Sigmoid colon (tissue), 7 donors: ENCODE results near the gene PRKAG2. TPM values are rescaled to one million over a fixed set of nuclear protein-coding genes. Genes with fewer than 3 reads are reported as not detected.

Experiments used
- DNase-seq: peaks from one replicate; pipeline ENCODE4 v3.0.0-alpha.2; 2019
- H3K27ac ChIP-seq, 4 donors: fragments of 200-600 bp; sonication (generic); one replicate each; pipeline ENCODE4 v1.5.1; 2016 to 2019; ENCODE audit warnings: mild to moderate bottlenecking in 1 of 4
- H3K27me3 ChIP-seq, 3 donors: fragments of 200-600 bp; sonication (generic); one replicate each; pipeline ENCODE4 v1.5.1; 2019; ENCODE audit warnings: mild to moderate bottlenecking in 1 of 3
- H3K36me3 ChIP-seq, 4 donors: fragments of 200-600 bp; sonication (generic); one replicate each; pipeline ENCODE4 v1.5.1; 2016 to 2019
- H3K4me1 ChIP-seq, 4 donors: fragments of 200-600 bp; sonication (generic); one replicate each; pipeline ENCODE4 v1.5.1; 2017 to 2019
- H3K4me3 ChIP-seq, 4 donors: fragments of 200-600 bp; sonication (generic); one replicate each; pipeline ENCODE4 v1.5.1; 2017 to 2019; ENCODE audit warnings: mild to moderate bottlenecking in 2 of 4, moderate library complexity in 1 of 4
- H3K9me3 ChIP-seq, 4 donors: fragments of 200-600 bp in 3 of 4; sonication (generic) in 3 of 4; one replicate each; pipeline versions ENCODE4 v1.5.1 to v1.6.1; 2013 to 2019
- CTCF ChIP-seq, 4 experiments: fragments of 450-650 bp in 3 of 4; fragments of 200-600 bp in 1 of 4; IDR thresholded peaks; one replicate each; pipeline ENCODE4 v1.5.1; 2016 to 2019; ENCODE audit warnings: antibody characterized with exemption in 4 of 4, mild to moderate bottlenecking in 3 of 4, moderate library complexity in 2 of 4
- EP300 ChIP-seq, 4 donors: sonication (generic); formaldehyde crosslinking; IDR thresholded peaks; one replicate each; pipeline ENCODE4 v1.6.1; 2017; ENCODE audit warnings: antibody characterized with exemption in 4 of 4
- POLR2A ChIP-seq, 2 donors: fragments of 450-650 bp; IDR thresholded peaks; one replicate each; pipeline ENCODE4 v1.6.1; 2016; ENCODE audit warnings: antibody characterized with exemption in 2 of 2, mild to moderate bottlenecking in 2 of 2, moderate library complexity in 2 of 2
- POLR2AphosphoS5 ChIP-seq, 4 donors: sonication (generic); formaldehyde crosslinking; IDR thresholded peaks; one replicate each; pipeline ENCODE4 v1.6.1; 2017; ENCODE audit warnings: antibody characterized with exemption in 4 of 4
- WGBS, 2 donors: extraction: QIAGEN DNeasy Blood & Tissue Kit; methylation state at CpG; one replicate each; pipeline ENCODE4 v1.1.7; 2013; 5-methylcytosine and 5-hydroxymethylcytosine counted together
- intact Hi-C: fragments of 100-400 bp; cut with DNase I; formaldehyde crosslinking; loops from one replicate; pipeline ENCODE4 v1.15.1; 2023
- polyA plus RNA-seq, 3 donors: library from polyadenylated mRNA; stranded (reverse); fragments of 200-250 nt; gene quantifications; one replicate each; pipeline ENCODE4 v1.2.3, GENCODE V29; 2013
- total RNA-seq, 4 donors: library from RNA; depleted of rRNA; stranded (reverse); fragments of >200 nt; gene quantifications; one replicate each; pipeline ENCODE4 v1.1.0, GENCODE V29; 2016
- donor health status: healthy with polysubstance abuse.
- donor health status: Bipolar disorder and iron deficiency.
- donor health status: healthy.

Gene PRKAG2
- total and polyA plus RNA-seq, 7 donors: 19.2 to 51.2 (median 37.1) TPM

- DNase-seq: no peak
- Histone ChIP-seq H3K4me3 (no peak overlapping the region), H3K27ac (no peak overlapping the region), H3K36me3 (peaks cover 0 to 11% (median 0%) of the 10 kb centered on the region in 4 donors), H3K4me1 (peaks cover 0 to 22% (median 16%) of the 10 kb centered on the region in 4 donors), H3K9me3 (no peaks in the 10 kb centered on the region), H3K27me3 (no peaks in the 10 kb centered on the region)
- 87 to 93% methylated on average over 19 of the region's 19 CpGs for WGBS, 2 donors
- TF ChIP-seq POLR2AphosphoS5 (IDR thresholded peaks at IDR 0.05): no peak
- no peak for TF ChIP-seq EP300 (IDR thresholded peaks at IDR 0.05)
- TF ChIP-seq CTCF (IDR thresholded peaks at IDR 0.05): no peak
- no peak for TF ChIP-seq POLR2A (IDR thresholded peaks at IDR 0.05)
- intact Hi-C loops: no loop called here
Measured at GRCh38 chr7:151590850-151591771, 285.8 kb downstream of the PRKAG2 start.

GRCh38 chr7:151590071-151590849 lies 286.7 kb downstream of the PRKAG2 start:
- intact Hi-C loops: no loop called here
- Histone ChIP-seq H3K9me3 (no peaks in the 10 kb centered on the region), H3K4me3 (no peak overlapping the region), H3K27ac (no peak overlapping the region), H3K36me3 (peaks cover 0 to 11% (median 0%) of the 10 kb centered on the region in 4 donors), H3K4me1 (peaks cover 0 to 15% (median 9%) of the 10 kb centered on the region in 4 donors), H3K27me3 (no peaks in the 10 kb centered on the region)
- 83 to 94% methylated on average over 13 of the region's 13 CpGs for WGBS, 2 donors
- TF ChIP-seq POLR2AphosphoS5 (IDR thresholded peaks at IDR 0.05): no peak
- no peak for DNase-seq

- 98% methylated on average over 9 of the region's 9 CpGs for WGBS, 2 donors
- H3K9me3 ChIP-seq: no peaks in the 10 kb centered on the region
- H3K4me1 ChIP-seq: peaks cover 0 to 12% (median 4%) of the 10 kb centered on the region in 4 donors
- no peak for TF ChIP-seq EP300 (IDR thresholded peaks at IDR 0.05)
- TF ChIP-seq POLR2A (IDR thresholded peaks at IDR 0.05): no peak
- no peak for TF ChIP-seq POLR2AphosphoS5 (IDR thresholded peaks at IDR 0.05)
- TF ChIP-seq CTCF (IDR thresholded peaks at IDR 0.05): no peak
- peaks cover 0 to 1% (median 0%) of the 10 kb centered on the region in 4 donors for H3K36me3 ChIP-seq
- no peak overlapping the region for H3K27ac ChIP-seq
- no peaks in the 10 kb centered on the region for H3K27me3 ChIP-seq
- H3K4me3 ChIP-seq: no peak overlapping the region
- intact Hi-C loops: no loop called here
- no peak for DNase-seq
Measured at GRCh38 chr7:151588982-151589381, 287.9 kb downstream of the PRKAG2 start.

- Histone ChIP-seq H3K9me3 (no peaks in the 10 kb centered on the region), H3K27ac (no peak overlapping the region), H3K36me3 (no peaks in the 10 kb centered on the region), H3K27me3 (no peaks in the 10 kb centered on the region), H3K4me1 (no peaks in the 10 kb centered on the region), H3K4me3 (no peak overlapping the region)
- 89 to 92% methylated on average over 14 of the region's 14 CpGs for WGBS, 2 donors
- intact Hi-C loops: no loop called here
- no peak for TF ChIP-seq POLR2A (IDR thresholded peaks at IDR 0.05)
- no peak for TF ChIP-seq EP300 (IDR thresholded peaks at IDR 0.05)
- TF ChIP-seq POLR2AphosphoS5 (IDR thresholded peaks at IDR 0.05): no peak
- no peak for TF ChIP-seq CTCF (IDR thresholded peaks at IDR 0.05)
- no peak for DNase-seq
Measured at GRCh38 chr7:151586531-151587260, 290.2 kb downstream of the PRKAG2 start.
